ENCODE data around the gene ANKRD30A. TPM values are rescaled to one million over a fixed set of nuclear protein-coding genes. Genes with fewer than 3 reads are reported as not detected.
"Not testable (repeated sequence)": the region's sequence is repeated elsewhere in the genome, so short reads cannot be mapped to it uniquely, and the experiment has no call there.

Gene ANKRD30A
- polyA plus RNA-seq, 2 donors = not detected

DNA sequence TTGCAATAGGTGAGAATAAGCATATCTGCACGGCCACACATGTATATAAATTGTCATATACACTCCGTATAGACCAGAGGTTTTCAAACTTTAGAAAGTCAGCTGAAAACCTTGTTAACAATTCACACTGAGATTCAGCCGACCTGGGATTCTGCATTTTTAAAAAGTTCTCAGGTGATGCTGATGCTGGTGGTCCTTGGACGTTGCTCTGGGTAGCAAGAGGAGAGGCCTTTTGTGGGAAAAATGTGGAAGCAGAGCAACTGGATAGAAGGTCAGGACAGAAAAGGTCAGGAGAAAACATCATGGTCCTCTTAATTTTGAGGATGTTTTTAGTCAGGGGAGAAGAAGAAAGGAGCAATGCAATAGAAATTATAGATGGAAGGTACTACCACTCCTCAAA is 52.9 kb downstream of the ANKRD30A start:
- WGBS, 2 donors = 56 to 57% methylated on average over 4 of the region's 4 CpGs
- H3K36me3 ChIP-seq (ENCODE audit: control insufficient read depth in 2 of 2, insufficient read depth in 2 of 2, low read length in 1 of 2); H3K4me1 ChIP-seq (ENCODE audit: control insufficient read depth in 2 of 2, insufficient read depth in 2 of 2, low read length in 1 of 2); H3K4me3 ChIP-seq (ENCODE audit: low read depth in 1 of 2, low read length in 2 of 2); H3K27me3 ChIP-seq (ENCODE audit: control insufficient read depth in 1 of 2, insufficient read depth in 2 of 2, low read length in 2 of 2); H3K27ac ChIP-seq (ENCODE audit: low read depth in 2 of 2, low read length in 1 of 2); H3K9me3 ChIP-seq (ENCODE audit: control insufficient read depth in 2 of 2, insufficient read depth in 1 of 2, low read depth in 1 of 2, low read length in 1 of 2): not testable (repeated sequence)

DNA sequence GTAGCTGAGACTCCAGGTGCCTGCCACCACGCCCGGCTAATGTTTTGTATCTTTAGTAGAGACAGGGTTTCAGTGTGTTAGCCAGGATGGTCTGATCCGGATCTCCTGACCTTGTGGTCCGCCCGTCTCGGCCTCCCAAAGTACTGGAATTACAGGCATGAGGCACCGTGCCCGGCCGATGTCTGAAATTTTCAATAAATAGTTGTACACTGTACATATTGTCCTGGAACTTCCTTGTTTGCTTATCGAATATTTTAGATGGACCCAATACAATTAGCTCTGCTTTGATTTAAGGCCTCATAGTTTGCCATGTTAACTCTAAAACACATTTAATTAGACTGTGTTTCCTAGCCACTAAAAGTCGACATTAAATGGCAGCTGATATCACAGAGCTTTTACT is 57.3 kb downstream of the ANKRD30A start:
- not testable (repeated sequence) for H3K27ac ChIP-seq (ENCODE audit: low read depth in 2 of 2, low read length in 1 of 2); H3K4me3 ChIP-seq (ENCODE audit: low read depth in 1 of 2, low read length in 2 of 2); H3K4me1 ChIP-seq (ENCODE audit: control insufficient read depth in 2 of 2, insufficient read depth in 2 of 2, low read length in 1 of 2); H3K9me3 ChIP-seq (ENCODE audit: control insufficient read depth in 2 of 2, insufficient read depth in 1 of 2, low read depth in 1 of 2, low read length in 1 of 2); H3K27me3 ChIP-seq (ENCODE audit: control insufficient read depth in 1 of 2, insufficient read depth in 2 of 2, low read length in 2 of 2); H3K36me3 ChIP-seq (ENCODE audit: control insufficient read depth in 2 of 2, insufficient read depth in 2 of 2, low read length in 1 of 2)
- 89% methylated on average over 5 of the region's 11 CpGs for WGBS, 2 donors

DNA sequence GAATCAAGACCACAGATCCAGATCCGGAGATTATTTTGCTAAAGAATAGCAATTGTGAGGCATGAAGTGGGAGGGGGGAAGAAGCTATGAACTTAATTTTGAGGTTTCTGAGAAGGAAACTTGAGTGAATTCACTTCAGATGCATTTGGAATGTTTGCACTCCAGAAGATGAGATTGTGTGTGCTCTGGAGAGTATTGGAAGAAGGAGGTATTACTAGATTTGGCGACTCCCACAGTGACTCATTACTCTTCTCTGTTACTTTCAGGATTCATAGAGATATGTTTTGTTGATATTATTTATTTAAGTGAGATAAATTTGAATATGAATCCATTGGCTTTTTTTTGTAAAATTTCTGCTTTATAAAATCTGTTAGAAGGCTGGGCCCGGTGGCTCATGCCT is 80.7 kb downstream of the ANKRD30A start:
- Histone ChIP-seq H3K27ac (ENCODE audit: low read depth in 2 of 2, low read length in 1 of 2) (no peak overlapping the region), H3K27me3 (ENCODE audit: control insufficient read depth in 1 of 2, insufficient read depth in 2 of 2, low read length in 2 of 2) (no peaks in the 10 kb centered on the region), H3K36me3 (ENCODE audit: control insufficient read depth in 2 of 2, insufficient read depth in 2 of 2, low read length in 1 of 2) (no peaks in the 10 kb centered on the region), H3K9me3 (ENCODE audit: control insufficient read depth in 2 of 2, insufficient read depth in 1 of 2, low read depth in 1 of 2, low read length in 1 of 2) (no peaks in the 10 kb centered on the region), H3K4me3 (ENCODE audit: low read depth in 1 of 2, low read length in 2 of 2) (no peak overlapping the region), H3K4me1 (ENCODE audit: control insufficient read depth in 2 of 2, insufficient read depth in 2 of 2, low read length in 1 of 2) (no peaks in the 10 kb centered on the region)
- 86 to 87% methylated on average over 3 of the region's 3 CpGs for WGBS, 2 donors

DNA sequence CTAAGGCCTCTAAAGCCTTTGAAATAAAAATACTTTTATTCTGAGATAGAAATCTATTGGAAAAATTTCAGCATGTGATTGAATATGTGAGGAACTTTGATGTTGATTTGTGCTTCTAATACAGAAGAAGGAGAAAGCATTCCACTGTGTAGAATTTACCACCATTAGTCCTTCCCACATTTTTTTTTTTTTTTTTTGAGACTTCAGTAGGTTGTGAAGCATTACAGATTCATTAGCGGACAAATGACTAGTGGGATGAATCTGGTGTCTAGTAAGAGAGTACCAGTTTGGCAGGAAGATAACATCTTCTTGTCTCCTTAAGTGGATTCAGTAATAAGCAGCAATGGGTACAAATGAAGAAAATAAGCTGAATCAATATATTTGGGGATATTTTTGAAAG is 95.5 kb downstream of the ANKRD30A start:
- 0 to 14% methylated on average over 1 of the region's 1 CpG for WGBS, 2 donors
- H3K27me3 ChIP-seq (ENCODE audit: control insufficient read depth in 1 of 2, insufficient read depth in 2 of 2, low read length in 2 of 2) = no peaks in the 10 kb centered on the region
- H3K4me3 ChIP-seq (ENCODE audit: low read depth in 1 of 2, low read length in 2 of 2) = no peak overlapping the region
- no peak overlapping the region for H3K27ac ChIP-seq (ENCODE audit: low read depth in 2 of 2, low read length in 1 of 2)
- no peaks in the 10 kb centered on the region for H3K4me1 ChIP-seq (ENCODE audit: control insufficient read depth in 2 of 2, insufficient read depth in 2 of 2, low read length in 1 of 2)
- no peaks in the 10 kb centered on the region for H3K36me3 ChIP-seq (ENCODE audit: control insufficient read depth in 2 of 2, insufficient read depth in 2 of 2, low read length in 1 of 2)
- no peaks in the 10 kb centered on the region for H3K9me3 ChIP-seq (ENCODE audit: control insufficient read depth in 2 of 2, insufficient read depth in 1 of 2, low read depth in 1 of 2, low read length in 1 of 2)

DNA sequence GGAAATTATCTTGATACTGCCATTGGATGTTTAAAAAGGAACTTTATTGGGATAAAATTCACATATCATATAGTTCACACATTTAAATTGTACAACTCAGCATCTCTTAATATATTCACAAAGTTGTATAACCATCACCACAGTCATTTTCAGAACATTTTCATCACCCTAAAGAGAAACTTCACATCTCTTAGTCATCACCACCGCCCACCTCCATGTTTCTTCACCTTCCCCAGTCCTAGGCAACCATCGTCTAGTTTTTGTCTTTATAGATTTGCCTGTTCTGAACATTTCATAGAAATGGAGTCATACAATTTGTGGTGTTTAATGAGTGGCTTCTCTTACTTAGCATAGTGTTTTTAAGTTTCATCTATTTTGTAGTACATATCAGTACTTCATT is 96.6 kb downstream of the ANKRD30A start:
- H3K27me3 ChIP-seq (ENCODE audit: control insufficient read depth in 1 of 2, insufficient read depth in 2 of 2, low read length in 2 of 2) = no peaks in the 10 kb centered on the region
- H3K4me3 ChIP-seq (ENCODE audit: low read depth in 1 of 2, low read length in 2 of 2) = no peak overlapping the region
- H3K9me3 ChIP-seq (ENCODE audit: control insufficient read depth in 2 of 2, insufficient read depth in 1 of 2, low read depth in 1 of 2, low read length in 1 of 2) = no peaks in the 10 kb centered on the region
- H3K36me3 ChIP-seq (ENCODE audit: control insufficient read depth in 2 of 2, insufficient read depth in 2 of 2, low read length in 1 of 2) = no peaks in the 10 kb centered on the region
- no peak overlapping the region for H3K27ac ChIP-seq (ENCODE audit: low read depth in 2 of 2, low read length in 1 of 2)
- whole genome bisulfite sequencing, 2 donors = 28 to 29% methylated on average over 2 of the region's 2 CpGs
- no peaks in the 10 kb centered on the region for H3K4me1 ChIP-seq (ENCODE audit: control insufficient read depth in 2 of 2, insufficient read depth in 2 of 2, low read length in 1 of 2)

DNA sequence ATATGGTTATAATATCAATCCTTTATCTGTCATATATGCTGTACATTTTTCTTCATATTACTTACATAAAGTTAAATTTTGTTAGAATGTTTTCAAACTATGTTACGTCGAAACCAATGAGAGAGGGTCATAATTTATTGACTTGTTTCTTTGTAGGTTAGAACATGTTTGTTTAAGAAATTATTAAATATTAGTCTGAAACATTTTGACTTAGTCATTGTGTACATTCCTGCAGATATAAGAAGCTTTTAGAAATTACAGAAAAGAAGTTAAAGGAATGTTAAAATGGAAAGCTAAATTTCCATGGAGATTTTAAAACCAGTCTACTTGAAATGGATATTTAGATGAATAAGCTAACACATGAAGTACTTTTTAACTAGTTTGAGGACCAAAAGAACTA is 99.8 kb downstream of the ANKRD30A start:
- Histone ChIP-seq H3K4me3 (ENCODE audit: low read depth in 1 of 2, low read length in 2 of 2) (no peak overlapping the region), H3K4me1 (ENCODE audit: control insufficient read depth in 2 of 2, insufficient read depth in 2 of 2, low read length in 1 of 2) (no peaks in the 10 kb centered on the region), H3K36me3 (ENCODE audit: control insufficient read depth in 2 of 2, insufficient read depth in 2 of 2, low read length in 1 of 2) (no peaks in the 10 kb centered on the region), H3K9me3 (ENCODE audit: control insufficient read depth in 2 of 2, insufficient read depth in 1 of 2, low read depth in 1 of 2, low read length in 1 of 2) (no peaks in the 10 kb centered on the region), H3K27me3 (ENCODE audit: control insufficient read depth in 1 of 2, insufficient read depth in 2 of 2, low read length in 2 of 2) (no peaks in the 10 kb centered on the region), H3K27ac (ENCODE audit: low read depth in 2 of 2, low read length in 1 of 2) (no peak overlapping the region)
- WGBS, 2 donors = 72% methylated on average over 2 of the region's 2 CpGs

DNA sequence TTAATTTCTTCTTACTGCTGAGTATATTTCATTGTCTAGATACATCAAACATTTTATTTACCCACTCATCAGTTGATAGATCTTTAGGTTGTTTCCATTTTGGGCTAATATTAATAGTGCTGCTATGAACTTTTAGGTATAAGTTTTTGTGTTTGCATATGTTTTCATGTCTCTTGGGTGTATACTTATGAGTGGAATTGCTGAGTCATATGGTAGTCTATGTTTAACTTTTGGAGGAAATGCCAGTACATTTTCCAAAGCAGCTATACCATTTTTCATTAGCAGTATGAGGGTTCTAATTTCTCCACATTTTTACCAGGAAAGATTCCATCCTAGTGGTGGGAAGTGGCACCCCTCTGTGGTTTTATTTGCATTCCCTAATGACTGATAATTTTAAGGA is 101.1 kb downstream of the ANKRD30A start:
- H3K27me3 ChIP-seq (ENCODE audit: control insufficient read depth in 1 of 2, insufficient read depth in 2 of 2, low read length in 2 of 2) = no peaks in the 10 kb centered on the region
- H3K9me3 ChIP-seq (ENCODE audit: control insufficient read depth in 2 of 2, insufficient read depth in 1 of 2, low read depth in 1 of 2, low read length in 1 of 2) = no peaks in the 10 kb centered on the region
- no peak overlapping the region for H3K27ac ChIP-seq (ENCODE audit: low read depth in 2 of 2, low read length in 1 of 2)
- H3K4me3 ChIP-seq (ENCODE audit: low read depth in 1 of 2, low read length in 2 of 2) = no peak overlapping the region
- H3K36me3 ChIP-seq (ENCODE audit: control insufficient read depth in 2 of 2, insufficient read depth in 2 of 2, low read length in 1 of 2) = no peaks in the 10 kb centered on the region
- no peaks in the 10 kb centered on the region for H3K4me1 ChIP-seq (ENCODE audit: control insufficient read depth in 2 of 2, insufficient read depth in 2 of 2, low read length in 1 of 2)

DNA sequence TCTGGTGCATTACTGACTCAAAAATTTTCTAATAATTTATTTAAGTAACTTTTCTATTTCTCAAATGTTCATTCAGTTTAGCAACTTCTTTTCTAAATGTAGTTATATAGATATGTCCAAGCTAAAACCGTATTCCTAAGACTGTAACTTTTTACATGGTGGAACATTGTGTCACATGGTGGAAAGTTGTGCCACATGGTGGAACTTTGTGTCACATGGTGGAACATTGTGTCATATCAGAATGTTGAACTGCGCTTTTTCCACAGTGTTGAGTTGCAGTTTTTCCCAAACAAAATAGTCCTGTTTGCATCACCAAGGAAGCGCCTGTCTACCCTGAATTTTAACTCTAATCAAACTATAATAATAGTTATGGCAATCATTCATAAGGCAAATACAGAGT is 109.3 kb downstream of the ANKRD30A start:
- WGBS, 2 donors = 83% methylated on average over 3 of the region's 3 CpGs
- H3K9me3 ChIP-seq (ENCODE audit: control insufficient read depth in 2 of 2, insufficient read depth in 1 of 2, low read depth in 1 of 2, low read length in 1 of 2) = no peaks in the 10 kb centered on the region
- no peaks in the 10 kb centered on the region for H3K4me1 ChIP-seq (ENCODE audit: control insufficient read depth in 2 of 2, insufficient read depth in 2 of 2, low read length in 1 of 2)
- no peaks in the 10 kb centered on the region for H3K36me3 ChIP-seq (ENCODE audit: control insufficient read depth in 2 of 2, insufficient read depth in 2 of 2, low read length in 1 of 2)
- no peak overlapping the region for H3K4me3 ChIP-seq (ENCODE audit: low read depth in 1 of 2, low read length in 2 of 2)
- H3K27ac ChIP-seq (ENCODE audit: low read depth in 2 of 2, low read length in 1 of 2) = no peak overlapping the region
- H3K27me3 ChIP-seq (ENCODE audit: control insufficient read depth in 1 of 2, insufficient read depth in 2 of 2, low read length in 2 of 2) = no peaks in the 10 kb centered on the region

DNA sequence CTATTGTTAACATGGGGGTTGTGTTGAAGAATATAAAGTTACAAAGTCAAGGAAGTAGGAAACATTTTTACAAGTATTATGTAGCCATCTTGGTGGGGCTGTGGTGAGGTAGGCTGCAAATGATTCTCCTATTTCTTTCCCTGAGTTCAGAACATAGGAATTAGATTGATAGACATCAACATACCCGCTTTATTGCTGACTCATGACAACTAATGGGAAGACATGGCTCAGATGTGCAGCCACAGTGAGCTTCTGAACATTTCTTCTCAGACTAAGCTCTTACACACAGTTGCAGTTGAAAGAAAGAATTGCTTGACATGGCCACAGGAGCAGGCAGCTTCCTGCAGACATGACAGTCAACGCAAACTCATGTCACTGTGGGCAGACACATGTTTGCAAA is 110.7 kb downstream of the ANKRD30A start:
- no peaks in the 10 kb centered on the region for H3K9me3 ChIP-seq (ENCODE audit: control insufficient read depth in 2 of 2, insufficient read depth in 1 of 2, low read depth in 1 of 2, low read length in 1 of 2)
- no peaks in the 10 kb centered on the region for H3K36me3 ChIP-seq (ENCODE audit: control insufficient read depth in 2 of 2, insufficient read depth in 2 of 2, low read length in 1 of 2)
- H3K4me1 ChIP-seq (ENCODE audit: control insufficient read depth in 2 of 2, insufficient read depth in 2 of 2, low read length in 1 of 2) = no peaks in the 10 kb centered on the region
- no peak overlapping the region for H3K27ac ChIP-seq (ENCODE audit: low read depth in 2 of 2, low read length in 1 of 2)
- WGBS, 2 donors = 68 to 77% methylated on average over 2 of the region's 2 CpGs
- H3K27me3 ChIP-seq (ENCODE audit: control insufficient read depth in 1 of 2, insufficient read depth in 2 of 2, low read length in 2 of 2) = no peaks in the 10 kb centered on the region
- no peak overlapping the region for H3K4me3 ChIP-seq (ENCODE audit: low read depth in 1 of 2, low read length in 2 of 2)

DNA sequence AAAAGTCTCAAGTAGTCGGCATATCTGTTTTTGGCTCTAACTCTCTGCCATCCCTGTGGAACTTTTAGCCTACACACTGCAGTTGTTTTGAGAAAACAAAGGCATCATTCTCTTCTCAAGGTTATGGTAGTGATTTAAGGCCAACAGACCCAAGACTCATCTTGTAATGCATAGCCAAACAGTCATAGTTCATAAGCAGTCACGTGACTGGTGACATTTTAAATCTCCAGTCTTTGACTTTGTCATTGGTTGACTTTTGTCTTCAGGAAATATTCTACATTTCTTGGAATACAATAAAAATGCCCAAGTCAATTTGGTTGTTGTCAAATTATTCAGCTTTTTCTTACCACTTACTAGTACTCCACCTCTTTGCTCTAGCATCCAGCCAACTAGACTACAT is 114.8 kb downstream of the ANKRD30A start:
- WGBS, 2 donors = 76 to 78% methylated on average over 2 of the region's 2 CpGs
- H3K27me3 ChIP-seq (ENCODE audit: control insufficient read depth in 1 of 2, insufficient read depth in 2 of 2, low read length in 2 of 2) = no peaks in the 10 kb centered on the region
- H3K9me3 ChIP-seq (ENCODE audit: control insufficient read depth in 2 of 2, insufficient read depth in 1 of 2, low read depth in 1 of 2, low read length in 1 of 2) = no peaks in the 10 kb centered on the region
- no peak overlapping the region for H3K4me3 ChIP-seq (ENCODE audit: low read depth in 1 of 2, low read length in 2 of 2)
- no peaks in the 10 kb centered on the region for H3K36me3 ChIP-seq (ENCODE audit: control insufficient read depth in 2 of 2, insufficient read depth in 2 of 2, low read length in 1 of 2)
- H3K27ac ChIP-seq (ENCODE audit: low read depth in 2 of 2, low read length in 1 of 2) = no peak overlapping the region
- no peaks in the 10 kb centered on the region for H3K4me1 ChIP-seq (ENCODE audit: control insufficient read depth in 2 of 2, insufficient read depth in 2 of 2, low read length in 1 of 2)

Data from esophagus (tissue), 2 donors.